Stimulated activated CD4-positive, alpha-beta T cell treated with anti-CD3 and anti-CD28 coated beads, Interleukin-15, amount 100 ng/mL, for 1 hour (primary cell): ENCODE results near the gene MED12L.

ENCODE experiments used
- DNase-seq, 2 donors: peaks; one replicate each; pipeline ENCODE4 v3.0.0-alpha.2; 2020; ENCODE audit warnings: low read depth in 1 of 2, low spot score in 1 of 2

Gene MED12L

DNA sequence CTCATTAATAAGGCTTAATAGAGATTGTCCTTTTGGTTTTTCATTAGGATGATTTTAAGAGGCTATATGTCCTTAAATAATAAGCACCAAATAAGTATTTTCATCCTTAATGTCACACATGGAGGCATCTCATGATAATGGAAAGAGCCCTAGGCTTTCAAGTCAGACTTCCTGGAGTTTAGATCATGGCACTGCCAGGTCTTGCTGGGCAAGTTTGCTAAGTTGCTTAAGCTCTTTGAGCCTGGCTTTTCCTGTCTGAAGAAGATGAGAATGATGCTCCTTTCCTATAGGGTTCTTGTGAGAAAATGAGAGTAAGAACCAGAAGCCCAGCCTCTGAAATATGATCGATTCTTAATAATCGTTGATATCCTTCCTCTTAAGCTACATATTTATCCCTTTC is 322.5 kb downstream of the MED12L start:
- no peak for DNase-seq

DNA sequence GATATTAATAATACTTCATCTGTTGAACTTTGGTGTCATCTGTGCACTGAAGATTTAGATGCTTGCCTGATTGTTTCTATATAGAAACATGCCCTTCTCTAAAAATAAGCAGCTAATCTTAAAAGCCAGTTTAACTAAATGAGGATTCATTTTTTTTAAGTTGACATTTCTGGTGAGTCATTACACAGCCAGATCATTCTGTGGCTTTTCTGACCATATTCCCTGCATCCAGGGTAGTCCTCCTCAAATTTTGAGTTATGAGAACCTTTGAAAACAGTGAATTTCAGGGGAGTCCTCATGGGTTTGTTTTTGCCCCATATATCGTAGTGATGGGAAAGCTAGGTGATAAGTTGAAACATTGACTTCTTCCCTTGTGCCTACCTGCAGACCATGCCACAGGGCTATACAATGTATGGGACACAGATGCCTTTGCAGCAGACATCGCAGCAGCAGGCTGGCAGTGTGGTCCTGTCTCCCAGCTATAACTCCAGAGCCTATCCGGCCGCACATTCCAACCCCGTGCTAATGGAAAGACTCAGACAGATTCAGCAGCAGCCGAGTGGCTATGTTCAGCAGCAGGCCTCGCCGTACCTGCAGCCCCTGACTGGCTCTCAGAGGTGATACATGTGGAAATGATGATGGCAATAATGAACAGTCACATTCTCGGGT is 325.6 kb downstream of the MED12L start:
- no peak for DNase-seq

DNA sequence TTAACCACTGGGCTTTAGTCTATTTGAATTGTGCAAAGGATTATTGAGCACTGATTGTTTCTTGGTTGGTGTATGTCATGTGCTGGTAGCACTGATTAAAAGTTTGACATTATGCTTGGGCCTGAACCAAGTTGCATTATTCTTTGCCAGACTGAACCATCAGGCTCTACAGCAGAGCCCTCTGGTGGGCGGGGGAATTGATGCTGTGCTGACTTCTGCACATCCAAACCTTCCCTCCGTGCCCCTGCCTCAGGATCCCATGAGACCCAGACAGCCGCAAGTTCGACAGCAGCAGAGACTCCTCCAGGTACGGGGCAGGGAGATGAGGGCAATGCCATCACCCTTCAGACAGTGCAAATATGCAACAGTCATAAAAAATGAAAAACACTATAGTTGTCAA is 327.5 kb downstream of the MED12L start:
- DNase-seq = no peak

DNA sequence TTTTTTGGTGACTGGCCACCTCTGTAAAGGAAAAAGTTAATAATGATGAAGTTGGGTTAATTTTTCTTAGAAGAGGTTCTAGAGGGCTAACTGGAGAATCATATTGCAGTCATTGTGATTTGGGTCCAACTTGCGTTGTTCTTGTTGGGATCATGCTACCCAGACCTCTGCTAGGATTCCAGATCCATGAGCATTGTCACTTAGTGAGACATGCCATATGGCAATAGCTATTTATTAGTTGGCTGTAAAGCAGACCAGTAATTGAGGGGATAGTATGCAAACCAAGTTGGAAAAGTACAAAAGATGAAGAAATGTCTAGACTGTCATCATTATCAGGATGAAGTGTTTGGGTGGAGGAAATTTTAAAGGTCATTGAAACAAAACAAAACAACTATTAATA is 329.8 kb downstream of the MED12L start:
- DNase-seq = no peak

DNA sequence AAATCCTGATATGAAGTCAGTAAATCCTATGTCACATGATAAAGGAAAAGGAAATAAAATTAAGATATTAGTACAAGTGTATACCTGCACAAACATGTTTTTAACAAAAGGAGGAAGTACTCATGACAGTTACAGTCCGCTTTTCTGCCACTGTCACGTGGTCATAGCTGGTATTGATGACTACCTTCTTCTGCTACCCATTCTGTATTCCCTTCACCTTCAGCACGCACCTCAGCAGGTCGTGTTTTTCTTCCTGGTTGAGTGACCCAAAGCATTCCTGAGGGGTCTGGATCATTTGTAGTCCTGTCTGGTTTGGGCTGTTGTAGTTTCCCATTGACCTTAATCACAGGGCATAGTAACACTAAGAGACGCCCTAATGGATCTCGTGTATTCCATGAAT is 334.3 kb downstream of the MED12L start:
- no peak for DNase-seq

DNA sequence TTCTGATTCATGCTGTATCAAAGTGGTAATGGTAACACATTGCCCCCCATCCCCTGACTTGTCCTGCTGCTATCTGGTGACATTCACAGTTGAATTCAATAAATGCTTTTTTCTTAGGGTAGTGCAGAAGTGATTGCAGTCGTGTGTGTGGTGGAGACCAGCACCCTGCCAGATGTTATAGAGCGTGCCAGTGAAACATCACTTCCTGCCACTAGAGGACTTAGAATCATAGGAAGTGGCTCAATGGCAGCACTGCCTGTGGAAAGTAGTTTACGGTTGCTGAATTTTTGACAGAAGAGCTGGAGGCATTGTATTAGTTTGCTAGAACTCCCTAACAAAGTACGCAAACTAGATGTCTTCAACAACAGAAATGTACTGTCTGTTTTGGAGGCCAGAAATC is 336.5 kb downstream of the MED12L start:
- DNase-seq = no peak

DNA sequence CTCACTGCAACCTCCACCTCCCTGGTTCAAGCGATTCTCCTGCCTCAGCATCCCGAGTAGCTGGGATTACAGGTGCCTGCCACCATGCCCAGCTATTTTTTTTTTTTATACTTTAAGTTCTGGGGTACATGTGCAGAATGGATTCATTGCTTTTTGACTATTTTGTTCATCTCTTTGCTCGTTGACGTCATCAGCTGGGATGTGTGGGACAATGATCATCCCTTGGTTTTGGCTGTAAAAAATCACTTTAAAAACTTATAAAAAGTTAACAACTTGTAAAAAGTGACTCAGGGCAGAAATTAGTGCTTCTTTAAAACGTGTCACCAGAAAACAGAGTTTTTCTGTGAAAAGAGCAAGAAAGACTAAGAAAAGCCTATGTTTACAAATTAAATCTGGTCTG is 337.6 kb downstream of the MED12L start:
- no peak for DNase-seq

DNA sequence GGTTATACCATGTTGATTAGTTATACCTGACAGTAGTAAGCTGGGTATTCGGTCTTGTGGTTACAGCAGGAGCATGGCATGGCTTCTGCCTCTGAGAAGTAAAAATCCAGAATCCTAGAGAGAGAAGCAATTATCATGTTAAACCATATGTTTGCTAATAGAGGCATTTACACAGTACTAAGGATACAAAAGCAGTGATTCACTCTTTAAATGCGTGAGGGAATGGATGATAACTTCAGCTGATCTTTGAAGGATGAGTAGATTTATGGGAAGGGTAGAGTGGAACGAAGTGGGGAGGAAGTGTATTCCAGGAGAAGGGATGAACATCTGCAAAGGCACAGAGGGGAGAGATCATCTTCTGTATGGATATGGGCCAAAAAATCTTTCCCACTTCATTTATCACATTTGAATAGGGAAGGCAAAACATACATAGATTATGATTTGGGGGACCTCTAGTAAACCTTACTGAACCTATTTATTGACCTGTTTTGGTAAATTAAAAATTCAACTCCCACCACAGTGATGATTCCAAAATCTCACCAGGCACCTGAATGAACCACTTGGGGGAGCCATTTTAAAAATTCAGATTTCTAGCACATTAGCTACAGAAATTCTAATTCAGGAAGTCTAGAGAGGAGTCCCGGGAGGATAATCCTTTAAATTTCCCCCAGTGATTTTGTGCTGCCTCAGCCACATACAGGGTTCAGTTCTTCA is 340.3 kb downstream of the MED12L start:
- DNase-seq = no peak

DNA sequence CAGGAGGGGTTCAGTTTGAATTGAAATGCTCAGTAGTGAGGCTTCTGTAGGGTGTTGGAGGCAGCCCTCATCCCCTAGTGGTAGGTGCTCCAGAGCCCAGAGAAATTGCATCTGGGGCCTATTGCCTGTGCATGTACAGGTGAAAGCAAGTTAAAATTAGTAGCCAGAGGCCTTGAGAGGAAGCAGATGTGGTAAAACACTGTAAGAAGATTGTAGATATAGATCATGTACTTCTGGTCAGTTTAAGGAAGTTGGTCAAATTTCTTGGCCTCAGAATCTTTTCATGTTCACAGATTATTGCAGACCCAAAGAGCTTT is 340.8 kb downstream of the MED12L start:
- DNase-seq = no peak

DNA sequence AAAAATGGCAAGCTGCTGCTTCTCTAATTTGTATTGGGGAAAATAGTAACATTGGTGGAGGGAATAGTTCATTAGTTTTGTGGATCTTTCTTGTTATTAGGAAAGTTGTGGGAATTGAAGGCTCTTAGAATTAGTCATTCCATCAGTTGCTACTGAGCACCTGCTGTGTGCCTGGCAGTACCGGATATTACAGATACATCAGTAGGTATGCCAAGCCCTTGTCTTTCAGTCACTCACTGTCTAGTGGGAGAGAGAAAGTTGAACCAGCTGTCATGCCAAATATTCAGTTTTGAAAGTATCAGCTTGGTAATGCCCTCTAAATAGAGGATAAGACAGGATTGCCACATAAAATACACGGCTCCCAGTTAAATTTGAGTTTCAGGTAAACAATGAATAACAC is 342.9 kb downstream of the MED12L start:
- no peak for DNase-seq

DNA sequence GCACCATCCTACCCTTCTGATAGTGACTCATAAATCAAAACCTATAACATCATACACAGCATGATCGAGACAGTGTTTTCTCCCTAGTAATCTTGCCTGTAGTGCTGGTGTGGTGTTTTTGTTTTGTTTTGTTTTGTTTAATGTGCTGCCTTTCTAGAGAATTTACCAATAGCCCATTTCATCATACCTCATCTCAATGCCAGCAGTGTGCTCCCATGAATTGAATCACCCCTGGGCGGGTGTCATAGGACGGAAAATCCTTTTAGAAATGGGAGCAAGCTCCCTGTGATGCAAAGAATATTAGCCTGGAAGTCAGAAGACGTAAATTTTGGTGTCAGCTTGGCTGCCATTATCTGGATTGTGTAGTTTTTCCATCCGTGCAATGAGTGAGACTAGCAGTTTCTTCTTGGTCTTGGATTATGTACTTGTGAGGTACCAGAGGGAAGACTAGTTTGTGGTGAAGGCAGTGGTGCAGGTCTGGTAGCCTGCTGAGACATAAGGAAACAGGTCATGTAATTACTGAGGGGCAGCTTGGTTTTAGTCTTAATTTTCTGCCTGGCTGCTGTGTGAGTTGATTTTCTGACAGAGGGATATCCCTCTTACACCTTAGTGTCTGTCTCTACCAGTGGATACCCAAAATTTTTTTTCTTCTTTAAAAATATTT is 345.5 kb downstream of the MED12L start:
- DNase-seq = no peak

DNA sequence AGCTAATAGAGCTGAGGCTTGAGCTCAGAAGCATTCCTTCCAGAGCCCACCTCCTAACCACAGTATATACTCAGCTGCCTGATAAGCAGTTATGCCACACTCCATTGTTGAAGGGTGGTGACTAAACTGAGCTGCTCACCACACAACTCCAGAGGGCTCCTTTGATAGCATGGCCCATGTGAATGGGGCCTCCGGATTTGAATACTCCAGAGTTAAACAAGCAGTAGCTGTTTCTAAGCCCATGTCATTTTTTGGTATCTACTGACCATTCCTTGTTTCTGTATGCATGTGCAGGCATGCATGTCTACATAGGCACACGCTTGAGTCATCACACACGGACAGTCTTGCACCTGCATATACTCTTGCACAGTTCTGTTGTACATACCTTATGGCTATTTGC is 346.5 kb downstream of the MED12L start:
- no peak for DNase-seq

DNA sequence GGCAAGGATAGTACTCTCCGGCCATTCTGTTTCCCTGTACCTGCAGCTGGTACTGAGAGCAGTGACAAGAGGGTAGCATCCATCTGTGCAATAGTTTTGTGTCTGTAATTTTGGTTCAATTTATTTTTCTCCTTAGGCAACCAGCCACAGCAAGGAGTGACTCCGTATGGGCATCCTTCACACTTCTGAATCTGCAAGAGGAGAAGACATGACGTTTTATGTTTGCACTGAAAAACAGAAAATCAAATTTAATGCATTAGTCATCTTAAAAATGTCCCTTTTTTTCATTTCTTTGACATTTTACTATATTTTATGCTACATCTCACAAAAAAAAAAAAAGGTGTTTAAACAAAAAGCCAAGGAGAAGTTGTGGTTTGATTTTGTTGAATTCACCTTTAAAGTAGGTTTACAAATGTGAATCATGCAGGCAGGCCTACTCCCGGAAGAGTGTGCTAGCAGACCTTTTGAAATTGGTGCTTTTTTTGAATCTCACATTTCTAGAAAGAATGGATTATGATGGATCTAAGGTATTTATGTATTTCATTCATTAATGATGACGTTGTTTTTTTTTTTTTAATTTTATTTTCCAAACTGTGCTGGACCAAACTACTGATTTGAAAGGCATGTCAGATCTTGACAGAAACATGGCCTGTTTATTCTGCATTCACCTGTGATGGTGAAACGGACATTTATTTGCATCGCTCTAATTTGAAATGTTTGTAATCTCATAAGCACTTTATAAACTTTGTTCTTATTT is 347.3 kb downstream of the MED12L start:
- no peak for DNase-seq

DNA sequence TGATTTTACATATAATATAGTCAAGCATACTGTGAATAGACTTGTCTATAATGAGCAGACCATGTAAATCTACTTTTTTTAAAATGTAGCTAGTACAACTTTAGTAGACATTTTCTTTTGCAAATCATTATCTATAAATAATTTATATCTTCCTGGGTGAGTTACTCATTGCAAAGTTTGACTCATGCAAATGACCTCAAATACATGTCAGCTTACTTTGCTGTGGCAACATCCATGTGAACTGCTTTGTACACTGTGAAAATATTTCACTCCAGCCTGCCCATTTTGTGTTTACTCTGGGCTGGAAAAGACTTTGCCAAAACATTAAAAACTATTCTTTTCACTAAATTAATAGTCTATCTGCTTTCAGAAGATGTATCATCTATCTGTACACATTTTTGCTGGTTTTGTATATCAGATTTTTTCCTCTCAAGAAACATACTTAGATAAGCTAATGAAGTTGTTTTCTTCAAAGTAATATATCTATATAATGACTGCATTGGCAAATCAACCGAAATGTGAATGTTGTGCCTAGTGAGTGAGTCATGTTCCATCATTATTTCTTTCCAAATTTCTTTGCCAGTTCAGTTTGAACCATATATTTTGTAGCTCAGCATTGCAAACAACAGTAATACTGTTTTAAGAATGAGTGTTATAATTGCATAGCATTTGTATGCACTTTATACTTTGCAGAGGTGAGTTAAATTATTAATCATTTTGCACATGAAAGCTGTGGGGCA is 348.9 kb downstream of the MED12L start:
- no peak for DNase-seq

DNA sequence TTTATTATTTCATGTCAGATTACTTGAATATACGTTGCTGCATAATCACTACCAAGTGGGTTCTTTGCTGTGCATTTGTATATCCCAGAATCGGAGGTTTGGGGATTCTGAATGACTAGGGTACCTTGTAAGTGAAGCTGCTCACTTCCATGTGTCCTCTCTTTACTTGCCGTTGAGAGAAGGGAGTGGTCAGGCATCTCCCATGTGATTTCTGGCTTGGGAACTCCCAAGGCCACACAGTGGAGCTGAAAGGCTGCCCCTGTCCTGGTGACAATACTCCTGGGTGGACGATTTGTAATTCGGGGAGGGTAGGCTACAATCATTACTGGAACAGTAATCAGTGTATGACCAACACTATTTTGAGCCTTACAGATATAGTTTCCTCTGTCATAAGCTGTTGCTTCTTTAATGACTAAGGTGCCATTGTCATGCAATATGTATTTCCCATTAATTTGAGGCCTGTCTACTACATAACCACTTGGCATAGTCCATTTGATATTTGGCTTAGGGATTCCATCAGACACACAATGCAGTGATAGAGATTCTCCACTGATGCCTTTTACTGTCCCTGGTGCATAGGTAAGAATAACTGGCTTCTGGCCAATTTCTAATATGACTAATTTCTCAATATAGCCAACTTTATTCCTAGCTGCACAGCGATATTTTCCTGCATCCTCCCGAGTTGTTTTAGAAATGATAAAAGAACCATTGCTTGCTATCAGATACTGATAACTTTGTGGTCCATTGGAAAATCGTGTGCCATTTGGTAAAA is 351.4 kb downstream of the MED12L start:
- no peak for DNase-seq

DNA sequence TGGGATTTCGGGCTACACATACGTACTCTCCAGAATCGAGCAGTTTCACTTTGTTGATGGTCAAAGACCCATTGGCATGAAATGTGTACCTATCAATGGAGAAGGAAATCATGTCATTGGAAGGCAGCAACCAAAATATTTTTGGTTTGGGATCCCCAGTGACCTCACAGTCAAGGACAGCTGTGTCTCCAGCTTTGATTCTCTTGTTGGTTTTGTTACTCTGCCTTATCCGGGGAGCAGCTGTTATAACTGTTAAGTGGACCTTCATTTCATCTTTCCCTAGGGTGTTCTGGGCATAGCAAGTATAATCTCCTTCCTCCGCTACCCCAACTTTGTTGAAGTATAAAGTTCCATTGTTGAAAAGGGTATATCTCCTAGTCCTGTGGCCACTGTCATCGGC is 352.4 kb downstream of the MED12L start:
- no peak for DNase-seq

DNA sequence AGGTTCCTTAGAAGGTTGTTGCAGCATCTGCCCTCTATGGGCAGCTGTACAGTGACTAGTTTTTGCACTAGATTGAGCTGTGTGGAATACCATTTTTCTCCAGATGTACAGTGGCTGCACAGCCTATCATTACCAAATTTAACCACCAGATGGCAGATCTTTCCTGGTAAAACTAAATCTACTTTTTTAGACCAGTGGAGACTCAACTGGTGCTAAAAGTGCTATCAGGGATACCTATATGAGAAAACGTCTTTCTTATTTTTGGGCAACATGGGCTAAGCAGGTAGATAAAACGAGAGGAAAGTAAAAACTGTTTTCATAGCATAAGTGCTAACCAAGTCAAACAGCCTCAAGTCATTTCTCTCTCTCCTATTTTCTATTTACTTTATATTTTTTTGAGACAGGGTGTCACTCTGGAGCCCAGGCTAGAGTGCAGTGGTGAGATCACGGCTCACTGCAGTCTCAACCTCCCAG is 354.2 kb downstream of the MED12L start:
- DNase-seq = no peak

DNA sequence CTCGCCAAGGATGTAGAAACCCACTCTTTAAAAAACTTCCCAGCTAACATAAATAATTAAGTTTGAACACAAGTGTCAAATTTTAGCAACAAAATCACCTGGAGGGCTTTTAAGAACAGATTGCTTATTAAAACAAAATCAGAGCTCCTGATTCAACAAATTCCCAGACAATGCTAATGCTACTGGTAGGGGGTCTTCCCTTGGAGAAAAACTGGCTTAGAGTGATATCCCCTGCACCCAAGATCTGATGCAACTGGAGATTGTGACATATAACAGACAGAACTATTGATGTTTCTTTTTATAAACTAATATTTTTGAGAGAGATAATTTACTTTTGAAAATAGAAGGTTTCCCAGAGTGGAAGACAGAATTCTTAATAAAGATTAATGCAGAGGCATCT is 355.5 kb downstream of the MED12L start:
- DNase-seq = no peak

DNA sequence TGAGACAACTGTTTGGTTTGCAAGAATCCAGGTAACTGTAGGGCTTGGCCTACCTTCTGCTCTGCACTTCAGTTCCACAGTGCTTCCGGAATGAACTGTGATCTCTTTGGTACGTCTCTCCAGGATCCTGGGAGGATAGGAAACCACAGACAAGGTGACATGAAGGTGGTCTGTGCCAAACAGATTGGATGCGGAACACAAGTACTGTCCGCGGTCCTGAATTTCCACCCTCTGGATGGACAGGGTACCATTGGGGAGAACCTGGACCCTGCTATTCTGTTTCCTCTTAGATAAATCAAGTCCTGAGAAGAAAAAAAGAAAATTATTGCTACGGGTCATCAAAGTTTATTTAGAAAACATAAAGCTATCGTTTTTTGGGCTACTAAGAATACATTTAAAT is 358.1 kb downstream of the MED12L start:
- DNase-seq = no peak

DNA sequence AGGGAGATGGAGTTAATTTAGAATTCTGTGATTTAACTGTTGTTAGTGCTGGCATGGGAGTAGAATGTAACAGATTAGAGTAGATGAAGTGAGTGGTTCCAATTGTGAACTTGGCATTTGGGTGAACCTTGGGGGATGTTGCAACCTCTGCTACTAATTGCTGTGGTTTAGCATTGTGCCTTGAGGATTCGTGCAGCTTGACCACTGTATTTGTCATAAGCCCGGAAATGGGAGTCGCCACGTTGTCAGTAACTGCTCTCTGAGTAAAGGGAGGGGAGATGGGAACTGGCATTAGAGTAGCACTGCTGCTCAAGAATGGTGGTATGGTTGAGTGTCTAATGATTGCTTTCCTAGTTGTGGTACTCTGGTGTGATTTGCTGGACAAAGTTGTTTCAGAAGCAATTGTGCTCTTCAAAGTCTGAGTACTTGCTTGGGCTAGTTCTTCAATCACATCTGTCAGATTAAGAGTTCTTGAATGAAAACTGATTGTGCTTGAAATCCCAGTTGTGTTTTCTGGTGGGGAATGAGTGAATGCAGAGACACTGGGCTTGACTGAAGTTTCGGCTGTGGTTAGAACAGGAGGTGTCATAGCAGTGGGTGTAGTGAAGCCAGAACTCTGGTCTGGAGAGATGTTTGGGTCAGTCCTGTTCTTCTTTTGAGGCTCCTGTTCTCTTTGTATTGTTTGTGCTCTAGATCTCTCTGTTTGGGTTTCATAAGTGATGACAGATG is 360.0 kb downstream of the MED12L start:
- DNase-seq = no peak
